Stimulated activated CD4-positive, alpha-beta T cell treated with anti-CD3 and anti-CD28 coated beads, TNF-alpha, amount 100 ng/mL, for 1 hour (primary cell): ENCODE data around the gene NDUFC1.

ENCODE experiments used
- DNase-seq, 3 donors: peaks; one replicate each; pipeline ENCODE4 v3.0.0-alpha.2; 2020; ENCODE audit warnings: low read depth in 3 of 3, low spot score in 1 of 3

Gene NDUFC1

GRCh38 chr4:139253046-139253445 lies 49.2 kb downstream of the NDUFC1 start:
- DNase-seq = no peak

- DNase-seq = no peak
Measured at GRCh38 chr4:139247700-139248238, 54.5 kb downstream of the NDUFC1 start.

GRCh38 chr4:139247241-139247640 lies 55.0 kb downstream of the NDUFC1 start:
- no peak for DNase-seq

- DNase-seq = no peak
Measured at GRCh38 chr4:139246166-139246565, 56.1 kb downstream of the NDUFC1 start.

GRCh38 chr4:139245590-139245989 lies 56.7 kb downstream of the NDUFC1 start:
- DNase-seq = no peak

GRCh38 chr4:139243448-139244365 lies 58.6 kb downstream of the NDUFC1 start:
- DNase-seq = no peak

GRCh38 chr4:139242511-139243051 lies 59.7 kb downstream of the NDUFC1 start:
- no peak for DNase-seq

GRCh38 chr4:139241784-139242151 lies 60.5 kb downstream of the NDUFC1 start:
- DNase-seq = no peak

GRCh38 chr4:139241086-139241783 lies 61.0 kb downstream of the NDUFC1 start:
- no peak for DNase-seq
